Measurements from ENCODE around the gene MACROH2A1. TPM values are rescaled to one million over a fixed set of nuclear protein-coding genes. Genes with fewer than 3 reads are reported as not detected.

MACROH2A1 gene
- total and polyA plus RNA-seq, 2 experiments from 2014 or later = 64.9 to 81.6 TPM

DNA sequence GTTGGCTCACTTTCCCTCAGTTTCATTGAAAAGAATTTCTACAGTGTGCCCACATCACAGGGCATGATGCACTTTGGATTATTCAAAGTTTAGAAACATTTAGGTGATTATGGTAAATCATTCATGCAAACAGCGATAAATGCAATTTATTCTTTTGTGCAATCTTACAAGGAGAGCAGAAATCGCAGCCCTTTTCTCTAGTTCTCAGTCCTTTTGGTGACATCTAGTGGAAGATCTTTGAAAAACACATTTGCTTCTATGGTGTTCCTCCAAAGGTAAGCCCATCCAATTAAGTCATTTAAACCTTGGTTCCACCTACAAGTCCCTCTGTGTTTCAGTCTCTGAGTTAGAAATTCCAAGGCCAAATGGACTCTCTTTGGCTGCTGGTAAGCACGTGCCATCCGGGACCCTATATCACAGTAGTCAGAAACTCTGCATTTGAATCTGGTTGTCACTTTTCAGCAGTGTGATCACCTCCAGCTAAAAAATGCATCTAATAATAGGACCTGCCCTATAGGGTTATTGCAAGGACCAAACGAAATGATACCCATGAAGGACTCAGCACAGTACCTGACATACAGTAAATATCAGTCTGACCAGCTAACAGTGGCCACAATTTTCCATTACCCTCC lies 66.4 kb downstream of the MACROH2A1 start:
- Mint-ChIP-seq H3K4me1 (no peaks in the 10 kb centered on the region), H3K27ac (no peak overlapping the region), H3K27me3 (ENCODE audit: insufficient read depth, low read depth, poor library complexity) (no peaks in the 10 kb centered on the region), H3K36me3 (ENCODE audit: low read depth) (peaks cover 4% of the 10 kb centered on the region; the same call in 1 of the 3 replicates), H3K9me3 (no peaks in the 10 kb centered on the region), H3K4me3 (no peak overlapping the region)
- no peaks in the 10 kb centered on the region for H3K79me2 ChIP-seq (replicated peaks; ENCODE audit: insufficient read depth)
- peak; percentile 69 for ATAC-seq
- H3K4me3 ChIP-seq = no peak overlapping the region
- peak; percentile 86 for DNase-seq (ENCODE audit: low spot score)
- H3K4me1 ChIP-seq (ENCODE audit: insufficient read depth) = no peaks in the 10 kb centered on the region
- no peaks in the 10 kb centered on the region for H3K27me3 ChIP-seq (ENCODE audit: insufficient read depth)
- TF ChIP-seq, protein P1, sequence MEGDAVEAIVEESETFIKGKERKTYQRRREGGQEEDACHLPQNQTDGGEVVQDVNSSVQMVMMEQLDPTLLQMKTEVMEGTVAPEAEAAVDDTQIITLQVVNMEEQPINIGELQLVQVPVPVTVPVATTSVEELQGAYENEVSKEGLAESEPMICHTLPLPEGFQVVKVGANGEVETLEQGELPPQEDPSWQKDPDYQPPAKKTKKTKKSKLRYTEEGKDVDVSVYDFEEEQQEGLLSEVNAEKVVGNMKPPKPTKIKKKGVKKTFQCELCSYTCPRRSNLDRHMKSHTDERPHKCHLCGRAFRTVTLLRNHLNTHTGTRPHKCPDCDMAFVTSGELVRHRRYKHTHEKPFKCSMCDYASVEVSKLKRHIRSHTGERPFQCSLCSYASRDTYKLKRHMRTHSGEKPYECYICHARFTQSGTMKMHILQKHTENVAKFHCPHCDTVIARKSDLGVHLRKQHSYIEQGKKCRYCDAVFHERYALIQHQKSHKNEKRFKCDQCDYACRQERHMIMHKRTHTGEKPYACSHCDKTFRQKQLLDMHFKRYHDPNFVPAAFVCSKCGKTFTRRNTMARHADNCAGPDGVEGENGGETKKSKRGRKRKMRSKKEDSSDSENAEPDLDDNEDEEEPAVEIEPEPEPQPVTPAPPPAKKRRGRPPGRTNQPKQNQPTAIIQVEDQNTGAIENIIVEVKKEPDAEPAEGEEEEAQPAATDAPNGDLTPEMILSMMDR (conservative IDR thresholded peaks at IDR 0.05; ENCODE audit: low read depth in 2 of 2) = peak; percentile 56 to 62
- TF ChIP-seq ZNF331 (CRISPR knock-in tag; IDR thresholded peaks at IDR 0.05; ENCODE audit: low read depth) = no peak
- H3K36me3 ChIP-seq (ENCODE audit: insufficient read depth) = no peaks in the 10 kb centered on the region
- no peak overlapping the region for H3K4me2 ChIP-seq
- H2AFZ ChIP-seq = no peak overlapping the region
- 0 out of 2 replicates have a peak, but pooled peaks cover 5% of the 10 kb centered on the region for H4K20me1 ChIP-seq (replicated peaks; ENCODE audit: insufficient read depth)
- H3K9me2 ChIP-seq (ENCODE audit: insufficient read depth) = no peaks in the 10 kb centered on the region
- no peaks in the 10 kb centered on the region for H3F3A ChIP-seq (replicated peaks; ENCODE audit: low read depth)
- no peak overlapping the region for H3K27ac ChIP-seq (ENCODE audit: low read depth)

DNA sequence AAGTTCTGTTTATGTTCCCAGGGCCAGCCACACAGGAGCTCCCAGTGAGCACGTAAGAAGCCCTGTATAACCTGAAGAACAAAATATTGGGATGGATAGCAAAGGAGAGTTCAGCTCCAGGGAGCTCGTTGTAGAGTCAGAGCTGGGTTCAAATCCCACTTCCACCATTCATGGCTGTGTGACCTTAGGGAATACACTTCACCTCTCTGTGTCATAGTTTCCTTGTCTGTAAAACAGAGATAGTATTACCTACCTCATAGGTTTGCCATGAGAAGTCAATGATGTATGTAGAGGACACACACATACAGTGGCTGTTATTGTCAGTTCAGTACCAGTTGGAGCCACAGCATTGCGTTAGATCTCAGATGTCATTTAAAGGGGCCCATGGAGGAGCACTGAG lies 67.4 kb downstream of the MACROH2A1 start:
- H3K9me3 Mint-ChIP-seq = no peaks in the 10 kb centered on the region
- H3K27ac Mint-ChIP-seq = no peak overlapping the region
- no peaks in the 10 kb centered on the region for H3K79me2 ChIP-seq (replicated peaks; ENCODE audit: insufficient read depth)
- TF ChIP-seq STAT1 (IDR thresholded peaks at IDR 0.05; ENCODE audit: unreplicated experiment) = no peak
- no peaks in the 10 kb centered on the region for H3K9me2 ChIP-seq (ENCODE audit: insufficient read depth)
- H3K4me3 Mint-ChIP-seq = no peak overlapping the region
- no peaks in the 10 kb centered on the region for H3K4me1 Mint-ChIP-seq
- no peaks in the 10 kb centered on the region for H3K36me3 ChIP-seq (ENCODE audit: insufficient read depth)
- H2AFZ ChIP-seq = no peak overlapping the region
- no peaks in the 10 kb centered on the region for H3K4me1 ChIP-seq (ENCODE audit: insufficient read depth)
- ATAC-seq = no peak
- DNase-seq (ENCODE audit: low spot score) = no peak
- H3K27ac ChIP-seq (ENCODE audit: low read depth) = no peak overlapping the region
- peaks cover 2% of the 10 kb centered on the region; the same call in 1 of the 3 replicates for H3K36me3 Mint-ChIP-seq (ENCODE audit: low read depth)
- 0 out of 2 replicates have a peak, but pooled peaks cover 5% of the 10 kb centered on the region for H4K20me1 ChIP-seq (replicated peaks; ENCODE audit: insufficient read depth)
- H3K4me2 ChIP-seq = no peak overlapping the region
- no peaks in the 10 kb centered on the region for H3K27me3 Mint-ChIP-seq (ENCODE audit: insufficient read depth, low read depth, poor library complexity)
- no peak overlapping the region for H3K4me3 ChIP-seq
- H3F3A ChIP-seq (replicated peaks; ENCODE audit: low read depth) = no peaks in the 10 kb centered on the region
- H3K27me3 ChIP-seq (ENCODE audit: insufficient read depth) = no peaks in the 10 kb centered on the region

DNA sequence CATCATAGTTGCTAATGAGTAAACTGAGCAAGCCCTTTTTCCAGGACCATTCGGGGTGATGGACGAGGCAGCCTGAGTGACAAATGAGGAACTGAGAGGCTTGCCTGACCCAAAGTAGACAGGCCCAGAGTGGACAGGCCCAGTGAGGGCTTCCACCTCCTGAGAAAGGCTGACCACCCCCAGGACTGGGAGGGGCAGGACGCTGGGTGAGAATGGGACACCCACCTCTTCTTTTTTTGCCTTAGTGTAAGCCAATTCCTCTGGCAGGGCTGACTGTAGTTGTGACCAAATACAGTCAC lies 68.3 kb downstream of the MACROH2A1 start:
- H3K4me3 Mint-ChIP-seq = no peak overlapping the region
- Histone ChIP-seq H4K20me1 (replicated peaks; ENCODE audit: insufficient read depth) (0 out of 2 replicates have a peak, but pooled peaks cover 5% of the 10 kb centered on the region), H3K27ac (ENCODE audit: low read depth) (no peak overlapping the region), H3K27me3 (ENCODE audit: insufficient read depth) (no peaks in the 10 kb centered on the region), H3K4me1 (ENCODE audit: insufficient read depth) (no peaks in the 10 kb centered on the region), H3K36me3 (ENCODE audit: insufficient read depth) (no peaks in the 10 kb centered on the region), H3K4me3 (no peak overlapping the region), H3K9me2 (ENCODE audit: insufficient read depth) (no peaks in the 10 kb centered on the region), H3K4me2 (no peak overlapping the region), H3K79me2 (replicated peaks; ENCODE audit: insufficient read depth) (no peaks in the 10 kb centered on the region), H3F3A (replicated peaks; ENCODE audit: low read depth) (no peaks in the 10 kb centered on the region), H2AFZ (no peak overlapping the region)
- DNase-seq (ENCODE audit: low spot score) (no peak), ATAC-seq (no peak)
- no peaks in the 10 kb centered on the region for H3K4me1 Mint-ChIP-seq
- H3K27ac Mint-ChIP-seq = no peak overlapping the region
- no peaks in the 10 kb centered on the region for H3K27me3 Mint-ChIP-seq (ENCODE audit: insufficient read depth, low read depth, poor library complexity)
- TF ChIP-seq EZH2phosphoT487 (IDR thresholded peaks at IDR 0.05; ENCODE audit: unreplicated experiment) (no peak), CREB1 (CRISPR knock-in tag; IDR thresholded peaks at IDR 0.05; ENCODE audit: low read depth) (no peak), STAT1 (IDR thresholded peaks at IDR 0.05; ENCODE audit: unreplicated experiment) (no peak)
- TF ChIP-seq, protein P1 (conservative IDR thresholded peaks at IDR 0.05; ENCODE audit: low read depth in 2 of 2) = no peak
- no peaks in the 10 kb centered on the region for H3K9me3 Mint-ChIP-seq
- H3K36me3 Mint-ChIP-seq (ENCODE audit: low read depth) = no peaks in the 10 kb centered on the region; the same call in 2 of the 3 replicates

Data from GM23338 (cell line).